Keratinocyte (primary cell): ENCODE measurements around the gene TRIM66. TPM values are rescaled to one million over a fixed set of nuclear protein-coding genes. Genes with fewer than 3 reads are reported as not detected.

Source experiments
- DNase-seq: peaks from one replicate; pipeline ENCODE4 v3.0.0-alpha.2; 2011; ENCODE audit warnings: low read depth, missing footprints, low spot score
- FAIRE-seq: peaks from 2 replicates; lab custom pipeline; 2011; peaks lifted over from hg19 to GRCh38; lab: Jason Lieb, UNC
- H2AFZ ChIP-seq: 2 replicates; pipeline ENCODE4 v1.6.0; 2012; ENCODE audit warnings: low read length, control low read depth, inconsistent platforms; ENCODE audit not compliant: control insufficient read depth
- H3K27ac ChIP-seq: 2 replicates; pipeline ENCODE4 v1.5.1; 2011; ENCODE audit warnings: low read length; ENCODE audit not compliant: control insufficient read depth, insufficient read depth
- H3K27me3 ChIP-seq: 3 replicates; pipeline ENCODE4 v1.6.0; 2011; ENCODE audit warnings: low read length; ENCODE audit not compliant: control insufficient read depth, insufficient read depth; ENCODE audit errors: extremely low read depth
- H3K36me3 ChIP-seq, 2 experiments: 2 replicates in 1 of 2; 3 replicates in 1 of 2; pipeline ENCODE4 v1.5.1; 2011; ENCODE audit warnings: low read length in 2 of 2, mild to moderate bottlenecking in 1 of 2; ENCODE audit not compliant: control insufficient read depth in 2 of 2, insufficient read depth in 2 of 2; ENCODE audit errors: extremely low read depth in 1 of 2
- H3K4me1 ChIP-seq: 3 replicates; pipeline ENCODE4 v1.5.1; 2011; ENCODE audit warnings: low read length; ENCODE audit not compliant: control insufficient read depth, insufficient read depth; ENCODE audit errors: extremely low read depth
- H3K4me2 ChIP-seq: 3 replicates; pipeline ENCODE4 v1.6.0; 2011; ENCODE audit warnings: low read depth, low read length; ENCODE audit not compliant: control insufficient read depth, insufficient read depth; ENCODE audit errors: extremely low read depth
- H3K4me3 ChIP-seq, 3 experiments: fragments of 200-600 bp in 1 of 3; sonication (generic) in 1 of 3; 2 replicates in 2 of 3; 3 replicates in 1 of 3; pipeline ENCODE4 v1.5.1; 2011 to 2016; ENCODE audit warnings: low read length in 3 of 3, mild to moderate bottlenecking in 3 of 3, control low read depth in 2 of 3, inconsistent platforms in 1 of 3, low read depth in 1 of 3, mixed read lengths in 1 of 3, mixed run types in 1 of 3, moderate library complexity in 1 of 3; ENCODE audit not compliant: control insufficient read depth in 2 of 3, insufficient read depth in 2 of 3; ENCODE audit errors: extremely low read depth in 1 of 3
- H3K79me2 ChIP-seq: 2 replicates; pipeline ENCODE4 v1.6.0; 2012; ENCODE audit warnings: low read length; ENCODE audit not compliant: control insufficient read depth, insufficient read depth
- H3K9ac ChIP-seq: 3 replicates; pipeline ENCODE4 v1.6.0; 2011; ENCODE audit warnings: low read length; ENCODE audit not compliant: control insufficient read depth, insufficient read depth; ENCODE audit errors: extremely low read depth
- H3K9me1 ChIP-seq: 3 replicates; pipeline ENCODE4 v1.6.0; 2011; ENCODE audit warnings: low read length; ENCODE audit not compliant: control insufficient read depth, insufficient read depth; ENCODE audit errors: extremely low read depth
- H3K9me3 ChIP-seq: 2 replicates; pipeline ENCODE4 v1.5.1; 2012; ENCODE audit warnings: low read depth, low read length; ENCODE audit not compliant: control insufficient read depth
- H4K20me1 ChIP-seq: 3 replicates; pipeline ENCODE4 v1.6.0; 2011; ENCODE audit warnings: low read length; ENCODE audit not compliant: control insufficient read depth, insufficient read depth; ENCODE audit errors: extremely low read depth
- EZH2 ChIP-seq: IDR thresholded peaks from one replicate; pipeline ENCODE4 v1.6.1; 2012; ENCODE audit warnings: inconsistent platforms, mild to moderate bottlenecking, low read length, moderate library complexity
- dilution Hi-C: fragments of 300-500 bp; cut with MboI; formaldehyde crosslinking; loops from one replicate; pipeline ENCODE4 v1.7.0; 2020; ENCODE audit warnings: low sequenced_read_pairs; ENCODE audit not compliant: extremely low pct_ligation_motif_present
- polyA plus RNA-seq, 5 experiments: library from polyadenylated mRNA; depleted of rRNA in 3 of 5; stranded (reverse) in 3 of 5; stranded (forward) in 1 of 5; unstranded in 1 of 5; fragments of >200 nt; gene quantifications; 1 replicate in 1 of 5; 2 replicates in 3 of 5; 3 replicates in 1 of 5; pipeline versions ENCODE4 v1.2.1 to v1.2.3, GENCODE V29; 2011 to 2012; ENCODE audit warnings: missing spikeins in 2 of 5, low read depth in 1 of 5, low replicate concordance in 1 of 5
- TF ChIP-seq, protein P1 (sequence below), 3 experiments: IDR thresholded peaks in 1 of 3; conservative IDR thresholded peaks in 1 of 3; optimal IDR thresholded peaks in 1 of 3; 2 replicates in 2 of 3; 3 replicates in 1 of 3; pipeline versions ENCODE3 to v1.5.1; 2011; ENCODE audit warnings: low read length in 3 of 3, mild to moderate bottlenecking in 3 of 3, moderate library complexity in 2 of 3, control low read depth in 1 of 3, inconsistent platforms in 1 of 3; ENCODE audit not compliant: insufficient read depth in 2 of 3; ENCODE audit errors: extremely low read depth in 1 of 3

The TRIM66 gene
- polyA plus RNA-seq, 1 donor (not counting 4 experiments of a cell fraction or from before 2014, with no cell fraction given), result 5.1 TPM

DNA sequence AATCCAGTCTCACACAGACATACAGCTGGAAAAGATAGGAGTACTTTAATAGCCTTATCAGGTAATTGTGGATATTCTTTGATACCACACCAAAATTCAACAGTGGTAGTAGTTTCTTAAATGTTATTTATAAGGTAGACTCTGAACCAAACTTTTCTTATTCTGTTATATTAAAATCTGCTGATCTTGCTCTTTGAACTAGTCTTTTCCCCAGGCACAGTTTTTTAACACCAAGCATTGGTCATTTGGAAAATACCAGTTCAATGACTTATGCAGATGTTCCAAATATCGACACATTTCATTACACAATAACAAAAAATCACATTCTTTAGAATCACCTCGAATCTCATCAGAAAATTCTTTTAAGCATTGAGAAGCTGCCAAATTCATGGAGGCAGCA lies 7.6 kb downstream of the TRIM66 start:
- no peak for FAIRE-seq
- H3K79me2 ChIP-seq, result no peaks in the 10 kb centered on the region
- H3K4me2 ChIP-seq, result no peak overlapping the region
- no peak overlapping the region for H3K27ac ChIP-seq
- no peak overlapping the region for H2AFZ ChIP-seq
- no peaks in the 10 kb centered on the region for H3K9me1 ChIP-seq
- DNase-seq, result no peak
- H3K4me1 ChIP-seq, result peaks cover 21% of the 10 kb centered on the region
- no peak overlapping the region for H3K4me3 ChIP-seq
- no peak for TF ChIP-seq EZH2
- TF ChIP-seq, protein P1, sequence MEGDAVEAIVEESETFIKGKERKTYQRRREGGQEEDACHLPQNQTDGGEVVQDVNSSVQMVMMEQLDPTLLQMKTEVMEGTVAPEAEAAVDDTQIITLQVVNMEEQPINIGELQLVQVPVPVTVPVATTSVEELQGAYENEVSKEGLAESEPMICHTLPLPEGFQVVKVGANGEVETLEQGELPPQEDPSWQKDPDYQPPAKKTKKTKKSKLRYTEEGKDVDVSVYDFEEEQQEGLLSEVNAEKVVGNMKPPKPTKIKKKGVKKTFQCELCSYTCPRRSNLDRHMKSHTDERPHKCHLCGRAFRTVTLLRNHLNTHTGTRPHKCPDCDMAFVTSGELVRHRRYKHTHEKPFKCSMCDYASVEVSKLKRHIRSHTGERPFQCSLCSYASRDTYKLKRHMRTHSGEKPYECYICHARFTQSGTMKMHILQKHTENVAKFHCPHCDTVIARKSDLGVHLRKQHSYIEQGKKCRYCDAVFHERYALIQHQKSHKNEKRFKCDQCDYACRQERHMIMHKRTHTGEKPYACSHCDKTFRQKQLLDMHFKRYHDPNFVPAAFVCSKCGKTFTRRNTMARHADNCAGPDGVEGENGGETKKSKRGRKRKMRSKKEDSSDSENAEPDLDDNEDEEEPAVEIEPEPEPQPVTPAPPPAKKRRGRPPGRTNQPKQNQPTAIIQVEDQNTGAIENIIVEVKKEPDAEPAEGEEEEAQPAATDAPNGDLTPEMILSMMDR (optimal IDR thresholded peaks at IDR 0.05 in 1 of 3, IDR thresholded peaks at IDR 0.05 in 1 of 3, conservative IDR thresholded peaks at IDR 0.05 in 1 of 3; ENCODE audit: extremely low read depth in 1 of 3, insufficient read depth in 2 of 3, low read length in 3 of 3), result no peak
- no peak overlapping the region for H3K9ac ChIP-seq
- H3K27me3 ChIP-seq, result no peaks in the 10 kb centered on the region
- no peaks in the 10 kb centered on the region for H3K9me3 ChIP-seq
- dilution Hi-C loops, result no loop called here
- H4K20me1 ChIP-seq, result no peaks in the 10 kb centered on the region
- peaks cover 14 to 15% of the 10 kb centered on the region in 2 experiments for H3K36me3 ChIP-seq

DNA sequence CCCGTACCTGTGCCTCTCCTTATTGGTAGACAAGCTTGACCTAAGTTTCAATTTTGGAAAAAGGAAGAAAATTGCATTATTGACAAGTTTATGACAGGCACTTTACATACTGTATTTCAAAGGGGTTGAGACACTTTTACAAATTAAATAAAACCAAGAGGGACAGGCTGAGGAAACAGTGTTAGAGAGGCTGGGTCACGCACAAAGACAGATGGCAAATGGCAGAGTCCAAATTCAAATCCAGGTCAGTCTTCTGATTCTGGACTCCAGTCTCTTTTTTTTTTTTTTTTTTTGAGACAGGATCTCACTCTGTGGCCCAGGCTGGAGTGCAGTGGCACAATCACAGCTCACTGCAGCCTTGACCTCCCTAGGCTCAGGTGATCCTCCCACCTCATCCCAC lies 10.1 kb downstream of the TRIM66 start:
- no peaks in the 10 kb centered on the region for H4K20me1 ChIP-seq
- FAIRE-seq (no peak), DNase-seq (no peak)
- peaks cover 21% of the 10 kb centered on the region for H3K4me1 ChIP-seq
- no peak overlapping the region for H3K9ac ChIP-seq
- peak overlapping the region; percentile 55 for H3K4me2 ChIP-seq
- H2AFZ ChIP-seq, result no peak overlapping the region
- H3K4me3 ChIP-seq, result no peak overlapping the region
- peaks cover 4 to 8% of the 10 kb centered on the region in 2 experiments for H3K36me3 ChIP-seq
- dilution Hi-C loops, result no loop called here
- TF ChIP-seq, protein P1 (optimal IDR thresholded peaks at IDR 0.05 in 1 of 3, IDR thresholded peaks at IDR 0.05 in 1 of 3, conservative IDR thresholded peaks at IDR 0.05 in 1 of 3; ENCODE audit: extremely low read depth in 1 of 3, insufficient read depth in 2 of 3, low read length in 3 of 3), result no peak
- H3K27me3 ChIP-seq, result no peaks in the 10 kb centered on the region
- H3K79me2 ChIP-seq, result no peaks in the 10 kb centered on the region
- no peaks in the 10 kb centered on the region for H3K9me1 ChIP-seq
- H3K27ac ChIP-seq, result peak overlapping the region; percentile 64
- no peaks in the 10 kb centered on the region for H3K9me3 ChIP-seq
